GM18870 (cell line): ENCODE data around the gene MATN1.

Experiments
- ATAC-seq: cut with Tn5 transposase; IDR thresholded peaks from one replicate; pipeline ENCODE4 v1.9.1; 2021; ENCODE audit warnings: moderate library complexity; ENCODE audit not compliant: unreplicated experiment

MATN1 gene

GRCh38 chr1:30684881-30685795 lies 38.2 kb downstream of the MATN1 start:
- ATAC-seq: no peak

GRCh38 chr1:30684259-30684658 lies 39.1 kb downstream of the MATN1 start:
- ATAC-seq: no peak

DNA sequence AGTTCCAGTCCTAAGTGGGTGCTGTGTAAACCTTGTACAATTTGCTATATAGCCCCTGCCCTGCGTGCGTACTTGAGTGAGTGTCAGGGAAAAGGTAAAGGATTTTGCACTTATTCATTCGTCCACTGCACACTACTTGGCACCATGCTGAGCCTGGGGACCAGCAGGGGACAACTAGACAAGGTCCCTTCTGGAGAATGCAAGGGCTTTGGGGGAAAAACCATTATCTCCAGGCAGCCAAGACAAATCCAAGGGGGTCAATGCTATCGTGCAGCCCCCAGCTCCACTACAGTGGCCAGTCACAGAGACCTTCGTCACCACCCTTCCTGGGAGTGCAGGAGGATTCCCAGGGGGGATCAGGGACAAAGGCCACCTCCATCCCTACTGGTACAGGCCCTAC lies 39.7 kb downstream of the MATN1 start:
- no peak for ATAC-seq

GRCh38 chr1:30682396-30683275 lies 40.7 kb downstream of the MATN1 start:
- ATAC-seq: no peak

- ATAC-seq: no peak
These were observed 41.6 kb downstream of the MATN1 start for GRCh38 chr1:30681782-30682181.

GRCh38 chr1:30680879-30681278 lies 42.5 kb downstream of the MATN1 start:
- no peak for ATAC-seq

DNA sequence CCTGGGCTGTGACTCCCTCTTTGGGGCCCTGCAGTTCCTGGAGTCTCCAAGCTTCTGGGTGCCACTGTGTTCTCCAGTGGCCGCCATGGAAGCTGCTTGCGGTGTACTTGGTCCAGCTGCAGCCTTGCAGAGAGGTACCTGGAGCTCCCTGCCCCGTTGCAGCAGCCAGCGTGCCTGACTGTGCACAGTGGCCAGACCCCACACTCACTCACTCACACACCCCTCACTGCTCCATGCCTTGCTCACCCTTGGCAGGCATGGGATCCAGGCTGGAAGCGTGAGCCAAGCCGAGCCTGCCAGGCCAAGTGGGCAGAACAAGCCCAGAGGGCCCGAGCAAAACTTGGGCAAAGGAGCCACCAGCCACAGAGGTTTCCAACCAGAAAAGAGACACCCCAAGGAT lies 43.0 kb downstream of the MATN1 start:
- no peak for ATAC-seq

DNA sequence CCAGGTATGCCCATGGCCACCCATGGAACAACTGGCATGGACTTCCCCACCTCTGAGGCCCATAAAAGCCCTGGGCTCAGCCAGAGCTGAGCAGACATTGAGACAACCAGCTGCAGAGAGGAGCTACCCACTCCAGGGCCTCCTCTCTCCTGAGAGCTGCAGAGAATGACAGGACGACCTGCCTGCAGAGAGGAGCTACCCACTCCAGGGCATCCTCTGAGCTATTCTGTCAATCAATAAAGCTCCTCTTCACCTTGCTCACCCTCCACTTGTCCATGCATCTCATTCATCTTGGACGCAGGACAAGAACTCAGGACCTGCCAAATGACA lies 43.4 kb downstream of the MATN1 start:
- no peak for ATAC-seq

DNA sequence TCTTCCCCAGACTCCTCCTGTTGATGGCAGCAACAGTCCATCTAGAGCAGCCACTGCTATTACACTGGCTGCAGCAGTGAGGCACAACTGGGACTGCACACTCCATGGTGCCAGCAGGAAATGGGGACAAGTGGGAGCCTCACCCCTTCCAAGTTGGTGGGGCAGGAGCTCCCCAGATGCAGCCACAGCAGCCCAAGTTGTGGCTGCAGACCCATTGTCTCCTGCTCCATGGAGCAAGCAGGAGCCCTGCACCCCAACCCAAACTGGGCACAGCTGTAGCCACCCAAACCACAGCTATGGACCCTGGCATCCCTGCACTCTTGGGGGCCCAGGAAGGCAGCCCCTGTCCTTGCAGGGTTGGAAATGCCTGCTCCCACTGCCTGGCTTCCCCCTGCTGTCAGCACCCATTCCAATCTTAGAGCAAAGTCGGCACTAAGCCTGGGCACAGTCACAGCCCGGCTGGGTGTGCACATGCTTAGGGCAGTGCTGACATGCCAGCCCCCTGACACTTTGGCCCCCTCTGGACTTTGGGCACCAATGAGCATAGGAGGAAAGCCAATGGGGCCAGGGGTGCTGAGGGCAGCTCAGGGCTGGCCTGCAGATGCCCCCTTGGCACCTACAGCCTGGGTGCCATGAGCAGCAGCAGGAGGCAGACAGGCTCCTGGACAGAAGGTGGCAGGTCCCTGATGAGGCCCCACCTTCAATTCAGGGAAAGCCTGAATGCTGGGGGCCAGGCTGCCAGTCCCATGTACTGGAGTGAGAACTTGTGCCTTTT lies 44.0 kb downstream of the MATN1 start:
- ATAC-seq: no peak

GRCh38 chr1:30678209-30678608 lies 45.2 kb downstream of the MATN1 start:
- ATAC-seq: no peak

DNA sequence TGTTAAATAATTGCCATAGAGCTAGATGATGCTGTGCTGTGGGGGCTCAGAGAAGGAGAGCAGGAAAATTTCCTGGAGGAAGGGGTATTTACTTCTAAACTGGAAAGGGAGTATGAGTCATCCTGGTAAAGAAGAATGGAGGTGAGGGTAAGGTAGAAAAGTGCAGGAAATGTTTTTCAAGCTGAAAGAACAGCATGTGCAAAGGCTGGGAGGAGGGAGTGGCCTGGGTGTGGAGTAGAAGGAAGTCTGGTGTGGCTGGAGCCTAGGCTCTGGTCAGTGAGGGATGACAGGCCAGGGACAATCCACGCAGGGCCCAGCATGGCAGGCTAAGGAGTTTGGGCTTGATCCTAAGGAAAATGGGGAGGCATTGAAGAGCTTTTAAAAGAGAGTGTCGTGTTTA lies 45.9 kb downstream of the MATN1 start:
- ATAC-seq: no peak

DNA sequence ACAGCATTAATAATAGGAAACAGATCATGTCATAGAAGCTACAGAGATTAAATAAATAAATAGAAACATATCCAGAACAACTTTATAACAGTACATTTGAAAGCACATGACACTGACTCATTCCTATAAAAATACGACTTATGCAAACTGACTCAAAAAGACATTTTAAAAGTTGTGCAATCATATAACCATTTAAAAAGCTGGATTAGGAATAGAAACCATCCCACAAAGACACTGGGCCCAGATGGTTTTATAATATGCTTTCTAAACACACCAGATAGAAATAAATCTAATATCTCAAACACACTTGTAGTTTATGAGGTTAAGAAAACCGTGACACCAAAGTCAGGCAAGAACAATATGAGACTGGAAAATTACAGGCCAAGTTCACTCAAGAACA lies 47.6 kb downstream of the MATN1 start:
- no peak for ATAC-seq

DNA sequence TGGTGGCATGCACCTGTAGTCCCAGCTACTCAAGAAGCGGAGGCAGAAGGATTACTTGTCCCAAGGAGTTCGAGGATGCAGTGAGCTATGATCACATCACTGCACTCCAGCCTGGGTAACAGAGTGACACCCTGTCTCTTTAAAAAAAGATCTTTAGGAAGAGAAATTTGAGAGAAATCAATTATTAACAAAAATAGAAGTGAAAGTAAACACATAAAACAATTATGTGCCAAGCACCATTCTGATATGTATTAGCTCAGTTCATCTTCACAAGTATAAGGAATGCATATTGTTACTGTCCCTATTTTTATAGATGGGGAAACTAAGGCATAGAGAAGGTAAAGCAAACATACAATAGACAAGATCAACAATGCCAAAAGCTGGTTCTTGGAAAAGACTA lies 48.1 kb downstream of the MATN1 start:
- ATAC-seq: no peak

DNA sequence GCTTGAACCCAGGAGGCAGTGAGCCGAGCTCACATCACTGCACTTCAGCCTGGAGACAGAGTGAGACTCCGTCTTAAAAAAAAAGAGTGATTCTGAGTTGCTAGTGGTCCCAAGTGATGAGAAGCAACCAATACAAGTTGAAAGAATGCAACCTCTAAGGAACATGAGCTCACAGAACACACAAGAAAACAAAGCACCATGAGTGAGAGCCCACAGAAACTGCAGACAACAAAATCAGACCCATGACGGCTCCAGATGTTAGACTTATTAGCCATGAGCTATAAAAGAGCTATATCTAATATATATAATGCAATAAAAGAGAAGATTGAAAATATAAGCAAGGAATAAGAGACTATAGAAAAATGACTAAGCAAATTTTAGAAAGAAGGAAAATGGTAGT lies 50.0 kb downstream of the MATN1 start:
- ATAC-seq: no peak

DNA sequence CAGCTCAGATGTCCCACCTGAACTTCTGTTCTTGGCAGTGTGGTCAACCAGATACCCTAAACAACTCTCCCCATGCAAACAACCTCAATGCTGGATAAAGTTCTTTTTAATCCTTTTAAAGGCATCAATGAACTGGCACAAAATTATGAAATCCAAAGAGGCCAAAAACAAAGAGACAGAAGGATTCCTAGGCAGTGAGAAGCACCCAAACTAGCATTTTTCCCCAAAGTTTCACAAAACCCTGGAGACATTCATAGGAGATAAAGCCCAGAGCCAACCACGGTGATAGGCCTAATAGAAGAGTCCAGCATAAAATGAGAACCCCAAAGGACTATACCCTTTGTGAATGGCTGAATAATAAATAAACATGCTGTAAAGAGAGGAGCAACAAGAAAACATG lies 50.7 kb downstream of the MATN1 start:
- no peak for ATAC-seq

- ATAC-seq: no peak
These were observed 52.9 kb downstream of the MATN1 start for GRCh38 chr1:30670240-30671060.

DNA sequence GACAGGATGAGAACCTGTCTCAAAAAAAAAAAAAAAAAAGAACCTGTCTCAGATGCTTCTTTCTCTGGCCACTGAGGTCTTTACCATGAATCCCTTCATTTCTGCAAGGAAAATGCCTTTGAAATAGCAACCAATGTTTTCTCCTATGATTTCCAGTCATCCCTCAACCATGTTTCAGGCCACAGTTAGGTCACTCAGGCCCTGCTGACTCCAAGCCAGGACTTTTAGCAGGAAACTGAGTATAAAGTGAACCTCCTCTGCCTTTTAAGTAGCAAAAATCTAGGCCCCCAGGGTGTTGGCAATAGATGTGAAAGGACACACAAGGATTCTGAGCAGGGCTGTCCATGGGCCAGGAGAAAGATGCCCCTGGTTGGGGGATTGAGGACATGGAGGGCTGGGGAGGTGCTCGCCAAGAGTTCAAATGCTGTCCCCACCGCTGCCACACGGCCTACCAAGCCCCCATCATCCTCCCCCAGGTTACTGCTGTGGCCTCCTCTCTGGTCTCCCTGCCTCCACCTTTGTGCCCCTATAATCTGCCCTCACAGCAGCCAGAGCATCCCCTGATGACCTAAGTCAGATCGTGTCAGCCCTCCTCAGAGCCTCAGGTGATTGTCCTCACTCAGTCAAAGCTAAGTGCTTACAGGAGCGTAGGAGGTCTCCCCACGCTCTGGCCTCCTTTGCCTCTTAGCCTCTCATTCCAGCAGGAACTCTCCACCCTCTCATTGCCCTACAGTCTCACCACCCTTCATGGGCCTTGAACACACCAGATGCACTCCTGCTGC lies 54.6 kb downstream of the MATN1 start:
- no peak for ATAC-seq

GRCh38 chr1:30668024-30668423 lies 55.4 kb downstream of the MATN1 start:
- no peak for ATAC-seq

GRCh38 chr1:30666756-30667273 lies 56.6 kb downstream of the MATN1 start:
- ATAC-seq: no peak
